Measurements from ENCODE around the gene SRRM4. TPM values are rescaled to one million over a fixed set of nuclear protein-coding genes. Genes with fewer than 3 reads are reported as not detected.

The SRRM4 gene
- total RNA-seq, 1 donor from 2014 or later, result not detected

- Mint-ChIP-seq H3K9me3 (ENCODE audit: low read depth) (peaks cover 2% of the 10 kb centered on the region), H3K27ac (ENCODE audit: unreplicated experiment) (no peak overlapping the region), H3K4me3 (ENCODE audit: unreplicated experiment) (no peak overlapping the region), H3K27me3 (ENCODE audit: low read depth) (peaks cover 22% of the 10 kb centered on the region), H3K4me1 (ENCODE audit: low read depth) (peaks cover 3% of the 10 kb centered on the region), H3K36me3 (ENCODE audit: low read depth) (no peaks in the 10 kb centered on the region)
- no peak for DNase-seq (ENCODE audit: low spot score)
- TF ChIP-seq CTCF (IDR thresholded peaks at IDR 0.05), result no peak
These were observed 175.2 kb downstream of the SRRM4 start for GRCh38 chr12:119156401-119157044.

GRCh38 chr12:119157528-119157927 is 176.2 kb downstream of the SRRM4 start:
- TF ChIP-seq CTCF (IDR thresholded peaks at IDR 0.05), result no peak
- Mint-ChIP-seq H3K36me3 (ENCODE audit: low read depth) (no peaks in the 10 kb centered on the region), H3K27ac (ENCODE audit: unreplicated experiment) (no peak overlapping the region), H3K4me3 (ENCODE audit: unreplicated experiment) (no peak overlapping the region), H3K4me1 (ENCODE audit: low read depth) (peaks cover 3% of the 10 kb centered on the region), H3K27me3 (ENCODE audit: low read depth) (peaks cover 20% of the 10 kb centered on the region), H3K9me3 (ENCODE audit: low read depth) (no peaks in the 10 kb centered on the region)
- DNase-seq (ENCODE audit: low spot score), result no peak

- Mint-ChIP-seq H3K4me1 (ENCODE audit: low read depth) (peaks cover 3% of the 10 kb centered on the region), H3K27me3 (ENCODE audit: low read depth) (peaks cover 23% of the 10 kb centered on the region), H3K36me3 (ENCODE audit: low read depth) (no peaks in the 10 kb centered on the region), H3K4me3 (ENCODE audit: unreplicated experiment) (no peak overlapping the region), H3K9me3 (ENCODE audit: low read depth) (no peaks in the 10 kb centered on the region), H3K27ac (ENCODE audit: unreplicated experiment) (no peak overlapping the region)
- DNase-seq (ENCODE audit: low spot score), result no peak
- no peak for TF ChIP-seq CTCF (IDR thresholded peaks at IDR 0.05)
These were observed 176.6 kb downstream of the SRRM4 start for GRCh38 chr12:119157978-119158377.

GRCh38 chr12:119158402-119158801 is 177.1 kb downstream of the SRRM4 start:
- H3K36me3 Mint-ChIP-seq (ENCODE audit: low read depth), result no peaks in the 10 kb centered on the region

GRCh38 chr12:119159844-119160243 is 178.5 kb downstream of the SRRM4 start:
- H3K27ac Mint-ChIP-seq (ENCODE audit: unreplicated experiment), result no peak overlapping the region
- no peak for TF ChIP-seq CTCF (IDR thresholded peaks at IDR 0.05)
- H3K4me1 Mint-ChIP-seq (ENCODE audit: low read depth), result no peaks in the 10 kb centered on the region
- H3K36me3 Mint-ChIP-seq (ENCODE audit: low read depth), result no peaks in the 10 kb centered on the region
- no peaks in the 10 kb centered on the region for H3K9me3 Mint-ChIP-seq (ENCODE audit: low read depth)
- H3K27me3 Mint-ChIP-seq (ENCODE audit: low read depth), result peaks cover 30% of the 10 kb centered on the region
- DNase-seq (ENCODE audit: low spot score), result no peak
- no peak overlapping the region for H3K4me3 Mint-ChIP-seq (ENCODE audit: unreplicated experiment)

More at GRCh38 chr12:119158402-119158801, 177.1 kb downstream of the SRRM4 start:
- H3K27ac Mint-ChIP-seq (ENCODE audit: unreplicated experiment), result no peak overlapping the region
- no peak for TF ChIP-seq CTCF (IDR thresholded peaks at IDR 0.05)
- peaks cover 3% of the 10 kb centered on the region for H3K4me1 Mint-ChIP-seq (ENCODE audit: low read depth)
- no peaks in the 10 kb centered on the region for H3K9me3 Mint-ChIP-seq (ENCODE audit: low read depth)
- peaks cover 24% of the 10 kb centered on the region for H3K27me3 Mint-ChIP-seq (ENCODE audit: low read depth)
- H3K4me3 Mint-ChIP-seq (ENCODE audit: unreplicated experiment), result no peak overlapping the region
- DNase-seq (ENCODE audit: low spot score), result no peak

Measured in chondrocyte (in vitro differentiated cells).